ENCODE measurements around the gene PPP6R3. TPM values are rescaled to one million over a fixed set of nuclear protein-coding genes. Genes with fewer than 3 reads are reported as not detected.

The PPP6R3 gene
- total RNA-seq, 1 donor from 2014 or later: 133 TPM

GRCh38 chr11:68664906-68665305, 204.4 kb downstream of the PPP6R3 start:
- no peak for DNase-seq (ENCODE audit: low read depth in 2 of 2)

Other genes with a start within 250 kb of the PPP6R3 start
- 15.7 and 25.0 TPM in 2 replicates for gene KMT5B, start 247.5 kb upstream of the PPP6R3 start, total RNA-seq
- gene C11orf24, start 188.8 kb upstream of the PPP6R3 start, total RNA-seq: 5.0 and 5.4 TPM in 2 replicates
- 57.3 and 101 TPM in 2 replicates for gene LRP5, start 148.2 kb upstream of the PPP6R3 start, total RNA-seq
- 0.20 and 1.5 TPM in 2 replicates for gene GAL, start 223.8 kb downstream of the PPP6R3 start, total RNA-seq

Measured in lung microvascular endothelial cell (primary cell).